CD4-positive, alpha-beta T cell treated with Interferon alpha-2 for 1 hour (primary cell): ENCODE data around the gene NLGN3.
"Not testable (repeated sequence)": the region's sequence is repeated elsewhere in the genome, so short reads cannot be mapped to it uniquely, and the experiment has no call there.

Experiments used
- DNase-seq, 2 donors: peaks; one replicate each; pipeline ENCODE4 v3.0.0-alpha.2; 2020 to 2022

Gene NLGN3

GRCh38 chrX:71173440-71173839 is 28.8 kb downstream of the NLGN3 start:
- DNase-seq = no peak

GRCh38 chrX:71174795-71175194 is 30.2 kb downstream of the NLGN3 start:
- DNase-seq = no peak

GRCh38 chrX:71175531-71175930 is 30.9 kb downstream of the NLGN3 start:
- no peak for DNase-seq

- no peak for DNase-seq
Observed at GRCh38 chrX:71177327-71177726, 32.7 kb downstream of the NLGN3 start.

GRCh38 chrX:71178908-71179307 is 34.3 kb downstream of the NLGN3 start:
- peak; percentile 55 to 62 for DNase-seq

- DNase-seq = not testable (repeated sequence)
Observed at GRCh38 chrX:71180579-71181265, 36.1 kb downstream of the NLGN3 start.

GRCh38 chrX:71181558-71181909 is 36.9 kb downstream of the NLGN3 start:
- peak; percentile 52 to 73 for DNase-seq

- DNase-seq = peak; percentile 86 to 90
Observed at GRCh38 chrX:71181910-71182799, 37.5 kb downstream of the NLGN3 start.

GRCh38 chrX:71182871-71183270 is 38.2 kb downstream of the NLGN3 start:
- no peak for DNase-seq

GRCh38 chrX:71183341-71183740 is 38.7 kb downstream of the NLGN3 start:
- DNase-seq = no peak

GRCh38 chrX:71184092-71184491 is 39.5 kb downstream of the NLGN3 start:
- DNase-seq = no peak

GRCh38 chrX:71184803-71185495 is 40.3 kb downstream of the NLGN3 start:
- no peak for DNase-seq

- DNase-seq = no peak
Observed at GRCh38 chrX:71191248-71191647, 46.6 kb downstream of the NLGN3 start.

GRCh38 chrX:71195964-71196649 is 51.5 kb downstream of the NLGN3 start:
- DNase-seq = peak in 1 of 2 donors; percentile 25

- peak; percentile 14 to 27 for DNase-seq
Observed at GRCh38 chrX:71198066-71198465, 53.4 kb downstream of the NLGN3 start.

- no peak for DNase-seq
Observed at GRCh38 chrX:71199252-71200008, 54.8 kb downstream of the NLGN3 start.

GRCh38 chrX:71210816-71211215 is 66.2 kb downstream of the NLGN3 start:
- DNase-seq = no peak

- no peak for DNase-seq
Observed at GRCh38 chrX:71212536-71212935, 67.9 kb downstream of the NLGN3 start.

GRCh38 chrX:71214152-71214551 is 69.5 kb downstream of the NLGN3 start:
- DNase-seq = no peak

- DNase-seq = no peak
Observed at GRCh38 chrX:71214604-71215337, 70.1 kb downstream of the NLGN3 start.

GRCh38 chrX:71215338-71215912 is 70.8 kb downstream of the NLGN3 start:
- DNase-seq = no peak
